Type B pancreatic cell (in vitro differentiated cells): ENCODE measurements around the gene PTPN1. TPM values are rescaled to one million over a fixed set of nuclear protein-coding genes. Genes with fewer than 3 reads are reported as not detected.

Experiments
- DNase-seq: peaks from one replicate; pipeline ENCODE4 v3.0.0; 2021; ENCODE audit warnings: mixed read lengths; ENCODE audit not compliant: unreplicated experiment; ENCODE audit errors: extremely low spot score
- H3K27ac Mint-ChIP-seq: 2 replicates; pipeline ENCODE4 v1.8.0; 2021; ENCODE audit warnings: mild to moderate bottlenecking, mixed read lengths
- H3K27me3 Mint-ChIP-seq: 2 replicates; pipeline ENCODE4 v1.8.0; 2021; ENCODE audit warnings: mixed read lengths
- H3K36me3 Mint-ChIP-seq: 2 replicates; pipeline ENCODE4 v1.8.0; 2021; ENCODE audit warnings: mixed read lengths
- H3K4me1 Mint-ChIP-seq: one replicate; pipeline ENCODE4 v1.8.0; 2021; ENCODE audit warnings: mixed read lengths; ENCODE audit not compliant: unreplicated experiment
- H3K4me3 Mint-ChIP-seq: 2 replicates; pipeline ENCODE4 v1.8.0; 2021; ENCODE audit warnings: mild to moderate bottlenecking, mixed read lengths
- H3K9me3 Mint-ChIP-seq: 2 replicates; pipeline ENCODE4 v1.8.0; 2021; ENCODE audit warnings: mixed read lengths
- total RNA-seq: library from RNA; stranded (reverse); gene quantifications from 2 replicates; pipeline ENCODE4 v1.2.1, GENCODE V29; 2021; ENCODE audit warnings: low replicate concordance
- TF ChIP-seq, protein P1 (sequence below): fragments of 200-600 bp; sonication (generic); conservative IDR thresholded peaks from 2 replicates; pipeline ENCODE4 v1.5.0; 2021; ENCODE audit warnings: antibody characterized with exemption, mild to moderate bottlenecking

The PTPN1 gene
- total RNA-seq, 1 donor from 2014 or later, result 27.6 TPM

DNA sequence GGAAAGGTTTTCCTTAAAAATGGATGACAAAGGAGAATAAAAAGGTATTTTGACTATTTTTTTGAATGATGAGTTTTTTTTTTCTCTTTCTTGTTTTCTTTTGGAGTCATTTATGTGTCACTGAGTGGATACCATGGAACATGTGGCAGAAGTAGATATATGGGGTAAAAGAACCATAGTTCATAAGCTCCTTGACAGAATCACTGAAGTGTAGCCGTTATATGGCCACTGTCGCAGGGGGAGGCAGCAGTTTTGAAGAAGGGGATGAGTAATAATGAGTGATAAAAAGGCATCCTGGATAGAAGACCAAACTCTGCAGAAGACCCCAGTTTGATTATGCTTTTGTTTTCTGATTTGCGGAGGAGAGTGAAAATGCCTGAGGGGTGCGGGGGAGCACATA is 15.5 kb downstream of the PTPN1 start:
- no peaks in the 10 kb centered on the region for H3K27me3 Mint-ChIP-seq
- H3K27ac Mint-ChIP-seq, result no peak overlapping the region
- TF ChIP-seq, protein P1, sequence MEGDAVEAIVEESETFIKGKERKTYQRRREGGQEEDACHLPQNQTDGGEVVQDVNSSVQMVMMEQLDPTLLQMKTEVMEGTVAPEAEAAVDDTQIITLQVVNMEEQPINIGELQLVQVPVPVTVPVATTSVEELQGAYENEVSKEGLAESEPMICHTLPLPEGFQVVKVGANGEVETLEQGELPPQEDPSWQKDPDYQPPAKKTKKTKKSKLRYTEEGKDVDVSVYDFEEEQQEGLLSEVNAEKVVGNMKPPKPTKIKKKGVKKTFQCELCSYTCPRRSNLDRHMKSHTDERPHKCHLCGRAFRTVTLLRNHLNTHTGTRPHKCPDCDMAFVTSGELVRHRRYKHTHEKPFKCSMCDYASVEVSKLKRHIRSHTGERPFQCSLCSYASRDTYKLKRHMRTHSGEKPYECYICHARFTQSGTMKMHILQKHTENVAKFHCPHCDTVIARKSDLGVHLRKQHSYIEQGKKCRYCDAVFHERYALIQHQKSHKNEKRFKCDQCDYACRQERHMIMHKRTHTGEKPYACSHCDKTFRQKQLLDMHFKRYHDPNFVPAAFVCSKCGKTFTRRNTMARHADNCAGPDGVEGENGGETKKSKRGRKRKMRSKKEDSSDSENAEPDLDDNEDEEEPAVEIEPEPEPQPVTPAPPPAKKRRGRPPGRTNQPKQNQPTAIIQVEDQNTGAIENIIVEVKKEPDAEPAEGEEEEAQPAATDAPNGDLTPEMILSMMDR, result no peak
- H3K36me3 Mint-ChIP-seq, result no peaks in the 10 kb centered on the region
- no peak overlapping the region for H3K4me3 Mint-ChIP-seq
- no peaks in the 10 kb centered on the region for H3K9me3 Mint-ChIP-seq
- H3K4me1 Mint-ChIP-seq, result peaks cover 34% of the 10 kb centered on the region
- no peak for DNase-seq

DNA sequence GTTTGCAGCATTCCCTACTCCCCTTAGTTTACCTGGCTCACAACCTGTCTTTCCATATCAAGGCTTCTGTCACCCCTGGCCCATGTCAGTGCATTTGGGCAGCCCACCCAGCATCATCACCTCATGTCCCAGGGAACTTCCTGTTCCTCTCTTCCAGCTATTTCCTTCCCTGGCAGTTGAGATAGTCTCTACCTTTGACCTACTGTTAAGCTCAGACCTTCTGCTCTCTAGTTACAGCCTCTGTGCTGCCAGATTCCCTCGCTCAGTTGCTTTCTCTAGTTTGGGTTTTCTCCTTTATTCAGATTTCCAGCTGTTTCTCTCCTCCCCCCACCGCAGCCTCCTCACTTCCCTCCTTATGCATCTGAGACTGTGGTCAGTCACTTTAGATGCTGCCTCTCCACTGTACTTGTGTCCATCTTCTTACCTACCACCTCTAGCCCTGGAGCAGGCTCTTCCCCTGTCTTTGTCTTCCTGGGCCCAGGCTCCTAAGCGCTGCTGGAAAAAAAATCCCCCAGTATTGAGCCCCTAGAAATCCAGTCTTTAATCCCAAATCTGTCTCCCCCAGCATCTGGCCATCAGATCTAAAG is 16.3 kb downstream of the PTPN1 start:
- Mint-ChIP-seq H3K27ac (no peak overlapping the region), H3K36me3 (no peaks in the 10 kb centered on the region), H3K4me3 (no peak overlapping the region), H3K4me1 (peaks cover 26% of the 10 kb centered on the region), H3K9me3 (no peaks in the 10 kb centered on the region), H3K27me3 (no peaks in the 10 kb centered on the region)
- TF ChIP-seq, protein P1, result no peak
- DNase-seq, result no peak

DNA sequence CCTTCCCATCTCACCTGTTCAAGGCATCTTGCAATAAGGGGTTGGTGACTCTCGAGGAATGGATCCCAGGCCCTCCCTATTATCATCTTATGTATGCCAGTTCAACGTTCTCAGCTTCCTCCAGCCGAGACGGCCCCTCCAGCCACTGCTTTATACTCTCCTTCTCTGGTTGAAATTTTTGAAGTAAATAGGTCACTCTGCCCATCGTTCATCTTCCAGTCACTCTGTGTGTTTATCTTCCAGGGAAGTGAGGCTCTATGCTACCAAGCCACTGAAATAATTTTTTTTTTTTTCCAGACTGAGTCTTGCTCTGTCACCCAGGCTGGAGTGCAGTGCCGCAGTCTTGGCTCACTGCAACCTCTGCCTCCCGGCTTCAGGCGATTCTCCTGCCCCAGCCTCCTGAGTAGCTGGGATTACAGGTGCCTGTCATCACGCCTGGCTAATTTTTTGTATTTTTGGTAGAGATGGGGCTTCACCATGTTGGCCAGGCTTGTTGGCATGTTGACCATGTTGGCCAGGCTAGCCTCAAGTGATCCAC is 17.0 kb downstream of the PTPN1 start:
- H3K27ac Mint-ChIP-seq, result no peak overlapping the region
- no peak overlapping the region for H3K4me3 Mint-ChIP-seq
- DNase-seq, result no peak
- H3K27me3 Mint-ChIP-seq, result no peaks in the 10 kb centered on the region
- TF ChIP-seq, protein P1, result no peak
- H3K36me3 Mint-ChIP-seq, result no peaks in the 10 kb centered on the region
- no peaks in the 10 kb centered on the region for H3K9me3 Mint-ChIP-seq
- peaks cover 29% of the 10 kb centered on the region for H3K4me1 Mint-ChIP-seq

DNA sequence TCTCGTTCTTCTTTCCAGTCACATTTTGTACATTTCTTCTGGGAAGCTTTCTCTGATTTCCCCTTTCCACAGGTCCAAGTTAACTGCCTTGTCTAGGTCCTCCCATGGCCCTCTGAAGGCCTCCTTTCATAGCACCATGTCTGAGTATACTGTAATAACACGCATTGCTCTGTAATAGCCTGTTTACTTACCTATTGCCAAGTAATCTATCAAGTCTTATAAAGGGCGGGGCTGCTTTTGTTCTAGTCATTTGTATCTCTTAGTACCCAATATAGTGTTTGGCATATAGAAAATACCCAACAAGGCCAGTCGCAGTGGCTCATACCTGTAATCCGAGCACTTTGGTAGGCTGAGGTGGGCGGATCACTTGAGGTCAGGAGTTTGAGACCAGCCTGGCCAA is 17.9 kb downstream of the PTPN1 start:
- Mint-ChIP-seq H3K4me1 (peaks cover 30% of the 10 kb centered on the region), H3K36me3 (no peaks in the 10 kb centered on the region), H3K9me3 (no peaks in the 10 kb centered on the region), H3K4me3 (no peak overlapping the region), H3K27ac (no peak overlapping the region), H3K27me3 (no peaks in the 10 kb centered on the region)
- TF ChIP-seq, protein P1, result no peak
- no peak for DNase-seq

DNA sequence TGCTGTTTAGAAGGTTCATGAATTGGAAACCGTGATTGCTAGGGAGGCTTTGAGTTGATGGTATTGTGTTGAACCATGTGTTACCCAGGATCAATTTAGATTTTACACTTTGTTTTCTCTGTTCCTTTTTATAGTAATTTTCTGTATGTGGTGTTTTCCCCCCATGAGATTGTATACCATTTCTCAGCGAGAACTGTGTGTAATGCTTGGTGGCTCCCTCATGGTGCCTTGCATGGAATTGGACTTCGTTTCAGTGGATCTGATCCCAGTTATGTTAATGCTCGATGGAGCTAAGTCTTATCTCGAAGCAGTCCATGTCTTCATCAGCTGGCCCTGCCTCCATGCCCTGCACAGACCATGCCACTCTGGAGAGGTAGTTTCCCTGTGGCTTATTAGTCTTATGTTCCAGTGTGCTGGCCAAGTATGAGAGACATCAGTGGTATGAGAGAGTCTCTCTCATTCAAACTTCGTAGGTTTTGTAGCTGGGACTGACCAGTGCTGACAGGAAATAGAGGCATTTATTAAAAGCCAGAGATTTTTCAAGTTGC is 18.7 kb downstream of the PTPN1 start:
- Mint-ChIP-seq H3K4me1 (peaks cover 30% of the 10 kb centered on the region), H3K27ac (no peak overlapping the region), H3K36me3 (peaks cover 3% of the 10 kb centered on the region), H3K4me3 (no peak overlapping the region), H3K27me3 (no peaks in the 10 kb centered on the region), H3K9me3 (no peaks in the 10 kb centered on the region)
- no peak for DNase-seq
- TF ChIP-seq, protein P1, result no peak
